Fibroblast of pulmonary artery (primary cell): ENCODE measurements around the gene TRERF1.

Source experiments
- DNase-seq: peaks from one replicate; pipeline ENCODE4 v3.0.0-alpha.2; 2010; ENCODE audit warnings: low read depth
- H3K4me3 ChIP-seq: replicated peaks from 2 replicates; pipeline ENCODE4 v1.5.1; 2011; ENCODE audit warnings: low read depth, mild to moderate bottlenecking, control low read depth, low read length, moderate library complexity
- TF ChIP-seq, protein P1 (sequence below): IDR thresholded peaks from 2 replicates; pipeline ENCODE4 v1.5.1; 2011; ENCODE audit warnings: mild to moderate bottlenecking, control low read depth, low read length, inconsistent platforms; ENCODE audit errors: missing control alignments

TRERF1 gene

DNA sequence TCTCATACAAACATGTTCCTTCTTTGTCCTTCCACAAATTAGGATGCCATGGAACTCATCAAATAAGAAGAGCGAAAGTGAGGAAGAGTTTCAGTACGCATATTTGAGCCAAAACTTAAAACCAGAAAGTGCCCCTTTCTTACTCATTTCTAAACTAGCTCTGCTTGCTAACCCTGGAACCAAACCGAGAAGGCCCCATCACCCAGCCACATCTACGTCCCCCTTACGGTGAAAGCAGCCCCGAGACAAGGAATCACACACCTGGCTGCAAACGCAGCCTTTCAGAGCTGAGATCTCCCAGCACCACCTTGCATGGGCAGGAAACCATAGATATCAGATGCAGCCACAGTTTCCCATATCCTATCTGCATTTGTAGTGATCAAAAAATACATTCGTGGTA, 28.5 kb downstream of the TRERF1 start:
- H3K4me3 ChIP-seq = no peak overlapping the region
- TF ChIP-seq, protein P1, sequence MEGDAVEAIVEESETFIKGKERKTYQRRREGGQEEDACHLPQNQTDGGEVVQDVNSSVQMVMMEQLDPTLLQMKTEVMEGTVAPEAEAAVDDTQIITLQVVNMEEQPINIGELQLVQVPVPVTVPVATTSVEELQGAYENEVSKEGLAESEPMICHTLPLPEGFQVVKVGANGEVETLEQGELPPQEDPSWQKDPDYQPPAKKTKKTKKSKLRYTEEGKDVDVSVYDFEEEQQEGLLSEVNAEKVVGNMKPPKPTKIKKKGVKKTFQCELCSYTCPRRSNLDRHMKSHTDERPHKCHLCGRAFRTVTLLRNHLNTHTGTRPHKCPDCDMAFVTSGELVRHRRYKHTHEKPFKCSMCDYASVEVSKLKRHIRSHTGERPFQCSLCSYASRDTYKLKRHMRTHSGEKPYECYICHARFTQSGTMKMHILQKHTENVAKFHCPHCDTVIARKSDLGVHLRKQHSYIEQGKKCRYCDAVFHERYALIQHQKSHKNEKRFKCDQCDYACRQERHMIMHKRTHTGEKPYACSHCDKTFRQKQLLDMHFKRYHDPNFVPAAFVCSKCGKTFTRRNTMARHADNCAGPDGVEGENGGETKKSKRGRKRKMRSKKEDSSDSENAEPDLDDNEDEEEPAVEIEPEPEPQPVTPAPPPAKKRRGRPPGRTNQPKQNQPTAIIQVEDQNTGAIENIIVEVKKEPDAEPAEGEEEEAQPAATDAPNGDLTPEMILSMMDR = no peak
- DNase-seq = no peak

DNA sequence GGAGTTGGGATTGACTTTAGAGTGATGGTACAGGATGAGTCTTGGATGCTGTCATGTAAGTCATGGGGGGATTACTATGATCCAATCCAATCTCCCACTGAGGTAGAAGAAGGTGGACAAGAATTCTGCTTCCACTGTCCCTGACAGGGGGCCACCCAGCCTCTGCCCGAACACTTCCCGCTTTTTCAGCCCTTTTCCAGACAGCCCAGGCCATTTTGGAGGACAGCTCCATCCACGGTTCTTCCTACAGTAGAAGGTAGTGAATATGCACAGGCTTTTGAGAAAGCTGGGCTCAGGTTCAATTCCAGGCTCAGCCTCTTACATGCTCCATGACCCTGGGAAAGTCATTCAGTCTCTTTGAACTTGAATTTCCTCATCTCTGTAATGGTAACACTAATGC, 31.0 kb downstream of the TRERF1 start:
- H3K4me3 ChIP-seq = no peak overlapping the region
- TF ChIP-seq, protein P1 = no peak
- no peak for DNase-seq

DNA sequence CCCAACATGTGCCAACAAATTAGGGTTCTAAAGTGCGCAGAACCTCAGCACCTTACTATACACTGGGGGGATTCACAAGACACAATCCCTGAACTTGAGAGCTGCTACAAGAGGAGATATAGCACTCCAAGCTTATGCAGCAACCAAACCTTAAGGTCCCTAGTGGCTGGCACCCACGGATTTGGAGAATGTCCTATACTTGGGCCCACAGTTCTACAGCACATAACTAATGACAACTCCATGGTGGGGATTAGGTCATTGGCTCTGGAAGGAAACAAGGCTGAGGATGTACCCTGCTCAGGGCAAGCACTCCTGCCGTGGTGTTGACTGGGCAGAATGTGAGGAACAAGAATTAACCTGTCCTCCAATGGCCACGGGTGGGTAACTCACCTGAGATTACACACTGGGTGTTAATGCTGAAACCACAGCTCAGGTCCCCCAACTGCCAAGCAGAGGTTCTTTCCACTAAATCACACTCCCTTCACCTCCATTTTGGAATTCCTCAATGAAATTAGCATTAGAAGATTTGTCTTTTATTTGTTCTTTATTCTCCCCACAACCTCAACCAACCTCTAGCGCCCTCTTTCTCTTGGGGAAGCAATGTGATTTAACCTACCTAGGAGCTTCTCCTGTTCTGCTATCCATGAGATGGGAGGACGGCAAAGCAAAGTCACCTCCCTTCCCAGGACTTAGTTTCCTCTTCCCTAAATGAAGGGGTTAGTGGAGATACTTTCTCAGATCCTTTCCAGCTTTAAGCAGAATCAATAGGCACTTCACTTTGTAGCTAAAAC, 32.0 kb downstream of the TRERF1 start:
- no peak for DNase-seq
- TF ChIP-seq, protein P1 = no peak
- no peak overlapping the region for H3K4me3 ChIP-seq

DNA sequence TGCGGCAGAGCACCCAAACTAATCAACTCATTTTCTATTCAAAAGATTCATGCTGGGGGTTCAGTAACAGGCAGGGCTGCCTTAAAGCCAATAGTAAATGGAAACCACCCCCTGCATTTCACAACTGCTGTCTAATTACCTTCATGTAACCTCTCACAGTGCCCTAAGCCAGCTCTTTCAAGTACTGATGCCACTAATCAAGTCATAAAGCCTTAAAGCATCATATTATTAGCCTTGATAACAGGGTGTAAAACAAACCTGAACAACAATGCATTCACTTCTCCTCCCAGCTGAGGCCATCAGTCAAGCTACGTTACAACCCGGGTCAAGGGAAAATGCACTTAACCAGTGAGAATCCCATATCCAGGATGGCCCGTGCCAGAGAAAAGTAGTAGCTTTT, 33.0 kb downstream of the TRERF1 start:
- no peak for DNase-seq
- TF ChIP-seq, protein P1 = no peak
- H3K4me3 ChIP-seq = no peak overlapping the region

DNA sequence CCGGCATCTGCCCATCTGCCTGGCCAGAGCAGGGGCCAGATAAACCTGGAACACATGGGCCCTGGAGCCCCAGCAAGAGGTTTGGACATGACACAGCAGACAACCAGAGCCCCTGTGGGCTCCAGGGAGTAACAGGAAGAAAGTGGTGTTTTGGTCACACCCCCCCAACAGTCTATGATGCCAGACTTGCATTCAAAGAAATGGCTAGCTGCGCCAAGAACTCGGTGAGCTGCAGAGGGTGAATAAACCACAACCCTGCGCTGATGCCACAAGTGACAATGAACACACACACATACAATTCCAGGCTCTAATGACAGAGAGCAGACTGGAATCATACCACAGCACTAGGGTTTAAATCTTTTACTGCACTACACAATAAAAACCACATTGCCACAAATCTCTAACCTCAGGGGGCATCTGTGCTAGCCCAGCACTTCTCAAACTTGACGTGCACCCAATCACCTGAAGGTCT, 34.0 kb downstream of the TRERF1 start:
- H3K4me3 ChIP-seq = no peak overlapping the region
- DNase-seq = no peak
- TF ChIP-seq, protein P1 = no peak

DNA sequence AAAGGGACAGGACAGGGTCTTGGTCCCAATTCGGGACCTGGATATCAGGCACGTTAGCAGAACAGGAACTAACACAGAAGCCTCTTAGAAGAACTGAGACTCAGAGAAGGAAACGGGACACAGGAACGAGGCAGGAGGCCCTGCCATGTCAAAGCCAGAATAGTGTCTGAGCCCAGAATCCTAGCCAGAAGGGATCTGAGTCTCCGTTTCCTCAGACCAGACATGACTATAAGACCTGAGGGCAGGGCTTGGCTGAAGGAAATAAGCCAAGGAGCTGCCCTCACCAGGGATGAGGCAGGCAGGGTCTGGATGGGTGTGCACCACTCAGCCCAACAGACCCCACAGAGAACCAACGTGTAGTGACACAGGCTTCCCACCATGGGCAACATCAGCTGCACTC, 40.3 kb downstream of the TRERF1 start:
- no peak for DNase-seq
- TF ChIP-seq, protein P1 = no peak
- no peak overlapping the region for H3K4me3 ChIP-seq

DNA sequence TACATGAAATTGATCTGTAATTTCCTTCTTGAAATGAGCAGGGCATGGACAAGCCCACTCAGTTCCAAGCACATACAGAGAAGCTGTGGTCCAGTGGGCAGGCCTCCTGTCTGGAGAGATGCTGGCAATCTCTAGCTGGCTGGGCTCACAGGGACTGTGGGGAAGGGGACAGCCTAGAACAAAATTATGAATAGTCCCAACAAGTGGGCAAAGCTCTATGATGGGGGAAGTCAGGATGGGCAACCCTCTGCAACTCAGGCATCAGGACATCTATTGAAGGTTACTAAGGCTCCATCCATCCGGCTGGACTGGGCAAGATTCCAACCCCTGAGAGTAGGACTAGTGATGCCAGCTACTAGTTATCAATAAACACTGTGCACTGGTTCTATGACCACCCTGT, 40.9 kb downstream of the TRERF1 start:
- H3K4me3 ChIP-seq = no peak overlapping the region
- TF ChIP-seq, protein P1 = no peak
- DNase-seq = no peak
